ENCODE results near the gene EFS.

The EFS gene

GRCh38 chr14:23324455-23324846 is 40.5 kb downstream of the EFS start:
- no peak for DNase-seq

- no peak for DNase-seq
These were observed 41.0 kb downstream of the EFS start for GRCh38 chr14:23323838-23324454.

GRCh38 chr14:23322568-23323517 is 42.1 kb downstream of the EFS start:
- no peak for DNase-seq

- DNase-seq, result no peak
These were observed 43.1 kb downstream of the EFS start for GRCh38 chr14:23321572-23322547.

GRCh38 chr14:23320584-23321571 is 44.1 kb downstream of the EFS start, which contains the start of gene PABPN1:
PABPN1 (plus strand) TSS chr14:23321457; CDS start chr14:23321470, 13 bp downstream.
- DNase-seq, result peak; percentile 100

GRCh38 chr14:23319746-23320583 is 45.0 kb downstream of the EFS start:
- DNase-seq, result no peak

- DNase-seq, result no peak
These were observed 48.7 kb downstream of the EFS start for GRCh38 chr14:23316300-23316699.

GRCh38 chr14:23310546-23310945 is 54.4 kb downstream of the EFS start:
- no peak for DNase-seq

GRCh38 chr14:23308721-23309445 is 56.1 kb downstream of the EFS start:
- DNase-seq, result no peak

- DNase-seq, result no peak
These were observed 57.0 kb downstream of the EFS start for GRCh38 chr14:23307687-23308644.

GRCh38 chr14:23307146-23307530 is 57.8 kb downstream of the EFS start:
- no peak for DNase-seq

GRCh38 chr14:23306412-23307145 is 58.4 kb downstream of the EFS start, which contains the start of gene BCL2L2:
BCL2L2 (plus strand) TSS chr14:23306833; CDS start chr14:23307768, 935 bp downstream.
- DNase-seq, result peak; percentile 95
